T47D (cell line): ENCODE measurements around the gene DYNLT4.

Experiments used
- DNase-seq, 2 experiments: peaks; one replicate each; pipeline versions ENCODE4 v3.0.0 to v3.0.0-alpha.2; 2011 to 2012; ENCODE audit warnings: low read depth in 1 of 2, low spot score in 1 of 2
- JUND ChIP-seq: IDR thresholded peaks from 2 replicates; pipeline ENCODE4 v1.6.1; 2012; ENCODE audit warnings: low read depth
- in situ Hi-C: cut with HindIII; loops from 2 replicates; pipeline ENCODE4 v1.10.0; 2016; ENCODE audit warnings: low sequenced_read_pairs, low pct_unique_long_range_greater_than_20kb

Gene DYNLT4

DNA sequence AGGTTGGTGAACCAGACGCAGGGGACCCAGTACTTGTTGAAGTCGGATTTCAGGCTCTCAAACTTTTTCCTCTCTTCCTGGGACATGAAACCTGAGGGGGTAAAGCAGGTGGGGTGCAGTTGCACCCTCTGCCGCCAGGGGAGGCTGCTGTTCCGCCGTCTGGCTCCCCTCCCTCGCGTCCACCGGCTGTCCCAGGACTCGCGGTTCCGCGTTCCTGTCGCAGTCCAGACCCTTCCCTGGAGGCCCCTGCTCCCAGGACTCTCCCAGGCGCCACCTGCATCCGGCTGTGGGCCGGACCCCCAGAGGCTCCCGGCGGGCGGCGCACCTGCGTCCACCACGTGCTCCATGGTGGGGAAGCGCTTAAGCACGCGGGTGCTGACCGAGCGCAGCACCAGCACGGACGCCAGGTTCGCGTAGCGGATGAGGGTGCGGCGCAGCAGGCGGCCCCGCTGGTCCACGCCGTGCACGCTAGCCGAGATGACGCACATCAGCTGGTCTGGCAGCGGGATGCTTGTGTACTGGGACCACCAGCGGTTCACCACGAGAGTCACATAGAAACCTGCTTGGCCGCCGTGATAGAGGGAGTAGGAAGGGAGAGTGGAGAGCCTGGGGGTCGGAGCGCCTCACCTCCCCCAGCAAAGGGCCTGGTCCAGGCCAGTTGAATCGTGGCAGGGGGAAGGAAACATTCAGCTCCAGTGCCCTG, 20.9 kb downstream of the DYNLT4 start:
- in situ Hi-C loops: no loop called here
- DNase-seq: no peak
- no peak for TF ChIP-seq JUND

GRCh38 chr1:44785501-44786137, 21.5 kb downstream of the DYNLT4 start:
- in situ Hi-C loops: no loop called here

GRCh38 chr1:44785029-44785380, 22.1 kb downstream of the DYNLT4 start:
- no peak for DNase-seq
- TF ChIP-seq JUND: no peak
- in situ Hi-C loops: no loop called here

More at GRCh38 chr1:44785501-44786137, 21.5 kb downstream of the DYNLT4 start:
- no peak for TF ChIP-seq JUND
- DNase-seq: no peak

DNA sequence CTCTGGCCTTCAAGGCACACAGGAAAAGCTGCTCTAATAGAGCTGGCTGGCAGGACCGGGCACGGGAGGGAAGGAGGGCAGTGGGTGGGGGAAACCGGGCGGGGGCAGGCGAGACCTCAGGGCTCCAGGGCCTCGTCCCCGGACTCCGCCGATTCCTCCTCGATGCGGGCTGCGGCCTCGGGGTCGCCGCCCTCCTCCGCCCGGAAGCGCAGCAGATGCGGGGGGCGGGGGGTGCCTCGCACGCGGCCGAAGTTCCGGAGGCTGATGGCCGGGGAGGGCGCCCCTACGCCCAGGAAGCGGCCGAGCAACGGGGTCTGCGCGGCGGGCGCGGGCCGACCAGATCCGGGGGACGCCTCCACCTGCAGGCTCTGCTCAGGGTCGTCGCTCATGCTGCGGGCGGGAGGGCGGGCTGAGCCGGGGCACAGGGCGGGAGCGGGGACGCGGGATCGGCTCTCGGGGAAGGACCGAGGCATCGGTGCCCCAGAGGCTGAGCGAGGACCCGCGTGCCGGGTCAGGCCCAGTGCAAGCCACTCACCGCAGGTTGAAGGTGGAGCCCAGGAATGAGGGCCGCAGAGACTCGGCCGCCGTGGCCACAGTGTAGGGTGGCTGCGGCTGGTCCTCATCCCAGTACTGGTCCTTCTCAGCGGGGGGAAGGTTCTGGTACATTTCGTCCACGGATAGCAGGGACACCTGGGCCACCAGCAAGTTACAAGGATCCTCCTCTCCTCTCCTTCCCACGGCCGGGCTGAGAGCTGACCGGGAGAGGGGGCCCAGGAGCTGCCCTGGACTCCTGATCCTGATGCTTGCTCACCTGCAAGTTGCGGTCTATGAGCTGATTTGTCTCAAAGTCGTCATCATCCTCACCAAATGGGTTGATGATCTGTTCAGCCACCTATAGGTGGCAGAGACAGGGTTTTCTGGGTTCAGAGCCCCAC, 22.8 kb downstream of the DYNLT4 start:
- no peak for TF ChIP-seq JUND
- in situ Hi-C loops: no loop called here
- no peak for DNase-seq

DNA sequence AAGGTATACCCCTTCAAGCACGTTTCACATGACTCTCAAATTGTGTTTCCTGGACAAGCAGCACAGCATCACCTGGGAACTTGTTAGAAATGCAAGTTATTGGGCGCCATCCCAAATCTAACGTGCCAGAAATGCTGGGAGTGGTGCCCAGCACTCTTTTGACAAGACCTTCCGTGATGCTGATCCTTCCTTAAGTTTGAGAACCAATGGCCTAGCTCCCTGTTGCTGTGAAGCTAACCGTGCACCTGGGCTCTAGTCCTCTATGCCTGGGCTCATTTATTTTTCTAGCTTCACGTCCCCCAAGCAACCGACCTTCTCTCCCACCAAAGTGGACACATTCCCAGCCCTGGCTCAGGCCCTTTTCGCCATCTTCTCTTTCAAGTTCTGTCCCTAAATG, 23.5 kb downstream of the DYNLT4 start:
- in situ Hi-C loops: no loop called here
- no peak for TF ChIP-seq JUND
- DNase-seq: no peak

GRCh38 chr1:44780583-44781121, 26.5 kb downstream of the DYNLT4 start:
- in situ Hi-C loops: no loop called here
- TF ChIP-seq JUND: no peak
- DNase-seq: no peak

DNA sequence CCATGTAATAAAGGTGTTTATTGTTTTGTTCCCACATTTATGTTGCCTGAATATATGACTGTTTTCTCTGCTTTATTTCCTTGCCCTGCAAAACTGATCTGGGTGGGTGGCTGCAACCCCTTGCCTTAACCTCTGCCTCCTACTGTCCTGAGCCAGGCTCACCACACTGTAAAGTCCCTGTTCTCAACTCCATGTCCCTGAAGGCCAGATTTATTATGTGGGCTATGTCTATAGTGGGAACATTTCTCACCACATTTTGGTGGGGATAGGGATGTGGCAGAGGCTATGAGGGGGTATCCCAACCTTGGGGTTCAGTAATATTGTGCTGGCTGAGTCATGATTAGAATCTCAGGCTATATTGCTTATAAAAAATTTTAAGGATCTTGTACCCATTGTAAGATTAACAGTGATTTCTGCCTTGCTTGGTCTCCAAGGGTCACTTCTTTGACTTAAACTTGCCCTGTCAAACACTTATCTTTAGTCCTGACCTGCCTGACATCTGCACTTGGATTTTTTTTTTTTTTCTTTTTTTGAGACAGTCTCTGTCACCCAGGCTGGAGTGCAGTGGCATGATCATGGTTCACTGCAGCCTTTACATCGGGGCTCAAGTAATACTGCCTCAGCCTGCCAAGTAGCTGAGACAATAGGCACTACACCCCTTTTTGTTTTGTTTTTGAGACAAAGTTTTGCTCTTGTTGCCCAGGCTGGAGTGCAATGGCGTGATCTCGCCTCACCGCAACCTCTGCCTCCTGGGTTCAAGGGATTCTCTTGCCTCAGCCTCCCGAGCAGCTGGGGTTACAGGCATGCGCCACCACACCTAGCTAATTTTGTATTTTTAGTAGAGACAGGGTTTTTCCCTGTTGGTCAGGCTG, 28.2 kb downstream of the DYNLT4 start:
- no peak for TF ChIP-seq JUND
- in situ Hi-C loops: no loop called here
- DNase-seq: no peak

DNA sequence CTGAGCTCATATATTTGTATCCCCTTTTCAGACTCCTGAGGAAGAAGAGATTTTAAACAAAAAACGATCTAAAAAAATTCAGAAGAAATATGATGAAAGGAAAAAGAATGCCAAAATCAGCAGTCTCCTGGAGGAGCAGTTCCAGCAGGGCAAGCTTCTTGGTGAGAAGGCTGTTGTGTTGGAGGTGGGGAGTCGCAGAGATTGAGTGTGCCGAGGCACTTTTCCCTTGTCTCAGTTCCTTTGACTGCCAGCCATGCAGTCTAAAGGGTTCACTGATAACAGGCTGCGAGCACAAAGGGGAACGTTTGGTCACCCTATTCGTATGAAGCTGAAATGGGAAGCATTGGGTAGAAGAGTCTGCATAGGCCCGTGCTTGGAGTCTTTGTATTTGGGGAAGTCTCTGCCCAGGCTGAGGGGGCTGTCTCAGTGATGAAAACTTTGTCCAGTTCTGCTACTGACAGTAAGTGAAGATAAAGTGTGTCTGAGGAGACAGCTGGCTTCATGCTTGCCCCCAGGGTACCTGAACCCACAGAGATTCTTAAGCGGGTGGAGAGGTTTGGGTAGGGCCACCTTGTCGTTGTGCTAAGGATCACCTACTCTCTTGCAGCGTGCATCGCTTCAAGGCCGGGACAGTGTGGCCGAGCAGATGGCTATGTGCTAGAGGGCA, 29.0 kb downstream of the DYNLT4 start:
- in situ Hi-C loops: no loop called here
- TF ChIP-seq JUND: no peak
- no peak for DNase-seq

DNA sequence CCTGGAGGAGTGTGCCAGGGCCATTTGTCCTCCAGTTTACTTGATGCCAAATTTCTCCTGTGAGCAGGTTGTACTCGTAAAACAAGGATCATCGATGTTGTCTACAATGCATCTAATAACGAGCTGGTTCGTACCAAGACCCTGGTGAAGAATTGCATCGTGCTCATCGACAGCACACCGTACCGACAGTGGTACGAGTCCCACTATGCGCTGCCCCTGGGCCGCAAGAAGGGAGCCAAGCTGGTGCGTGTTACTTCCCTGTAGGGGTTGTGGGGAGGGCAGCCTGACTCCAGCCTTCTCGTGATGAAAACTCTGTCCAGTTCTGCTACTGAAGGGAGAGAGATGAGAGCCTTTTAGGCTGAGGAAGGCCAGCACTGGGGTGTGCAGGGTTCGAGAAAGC, 29.6 kb downstream of the DYNLT4 start:
- no peak for DNase-seq
- in situ Hi-C loops: no loop called here
- no peak for TF ChIP-seq JUND

- no peak for DNase-seq
- in situ Hi-C loops: no loop called here
- TF ChIP-seq JUND: no peak
Observed at GRCh38 chr1:44776730-44777068, 30.5 kb downstream of the DYNLT4 start.

- no peak for TF ChIP-seq JUND
- no peak for DNase-seq
- in situ Hi-C loops: no loop called here
Observed at GRCh38 chr1:44775930-44776729, 31.0 kb downstream of the DYNLT4 start.
